Ishikawa (cell line): ENCODE measurements around the gene EXOC4.

ENCODE experiments used
- CEBPB ChIP-seq: IDR thresholded peaks from 2 replicates; pipeline ENCODE4 v1.6.1; 2012
- EGR1 ChIP-seq: IDR thresholded peaks from 2 replicates; pipeline ENCODE4 v1.6.1; 2012
- EP300 ChIP-seq: IDR thresholded peaks from 2 replicates; pipeline ENCODE4 v1.6.1; 2012; ENCODE audit warnings: borderline replicate concordance
- FOXM1 ChIP-seq: IDR thresholded peaks from 2 replicates; pipeline ENCODE4 v1.6.1; 2012; ENCODE audit warnings: low read depth, borderline replicate concordance
- MAX ChIP-seq: IDR thresholded peaks from 2 replicates; pipeline ENCODE4 v1.6.1; 2012
- NFIC ChIP-seq: IDR thresholded peaks from 2 replicates; pipeline ENCODE4 v1.6.1; 2012
- RAD21 ChIP-seq: IDR thresholded peaks from 2 replicates; pipeline ENCODE4 v1.6.1; 2012; ENCODE audit warnings: low read depth
- REST ChIP-seq: IDR thresholded peaks from 2 replicates; pipeline ENCODE4 v1.6.1; 2012; ENCODE audit warnings: low read depth, mild to moderate bottlenecking
- TAF1 ChIP-seq: IDR thresholded peaks from 2 replicates; pipeline ENCODE4 v1.6.1; 2012; ENCODE audit warnings: low read depth, mild to moderate bottlenecking
- TCF12 ChIP-seq: IDR thresholded peaks from 2 replicates; pipeline ENCODE4 v1.6.1; 2012; ENCODE audit warnings: low read depth
- TEAD4 ChIP-seq: IDR thresholded peaks from 2 replicates; pipeline ENCODE4 v1.6.1; 2012
- USF1 ChIP-seq: IDR thresholded peaks from 2 replicates; pipeline ENCODE4 v1.6.1; 2012
- YY1 ChIP-seq: IDR thresholded peaks from 2 replicates; pipeline ENCODE4 v1.6.1; 2012; ENCODE audit warnings: low read depth
- ZBTB7A ChIP-seq: IDR thresholded peaks from 2 replicates; pipeline ENCODE4 v1.6.1; 2012; ENCODE audit warnings: low read depth

GRCh38 chr7:133509822-133510221, 256.9 kb downstream of the EXOC4 start:
- TF ChIP-seq EP300 (no peak), EGR1 (no peak), TEAD4 (no peak), YY1 (no peak), REST (no peak), RAD21 (no peak), TCF12 (no peak), MAX (no peak), TAF1 (no peak), FOXM1 (no peak), USF1 (no peak), NFIC (no peak), CEBPB (no peak), ZBTB7A (no peak)
